ENCODE measurements around the gene DNAJC3.
A peak's percentile ranks its signal among the peaks of the same experiment; 100 is the strongest.
"Not testable (repeated sequence)": the region's sequence is repeated elsewhere in the genome, so short reads cannot be mapped to it uniquely, and the experiment has no call there.

The DNAJC3 gene, protein sequence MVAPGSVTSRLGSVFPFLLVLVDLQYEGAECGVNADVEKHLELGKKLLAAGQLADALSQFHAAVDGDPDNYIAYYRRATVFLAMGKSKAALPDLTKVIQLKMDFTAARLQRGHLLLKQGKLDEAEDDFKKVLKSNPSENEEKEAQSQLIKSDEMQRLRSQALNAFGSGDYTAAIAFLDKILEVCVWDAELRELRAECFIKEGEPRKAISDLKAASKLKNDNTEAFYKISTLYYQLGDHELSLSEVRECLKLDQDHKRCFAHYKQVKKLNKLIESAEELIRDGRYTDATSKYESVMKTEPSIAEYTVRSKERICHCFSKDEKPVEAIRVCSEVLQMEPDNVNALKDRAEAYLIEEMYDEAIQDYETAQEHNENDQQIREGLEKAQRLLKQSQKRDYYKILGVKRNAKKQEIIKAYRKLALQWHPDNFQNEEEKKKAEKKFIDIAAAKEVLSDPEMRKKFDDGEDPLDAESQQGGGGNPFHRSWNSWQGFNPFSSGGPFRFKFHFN

GRCh38 chr13:95676762-95677563 lies at the start of gene DNAJC3:
Gene DNAJC3 (plus strand): TSS chr13:95677139. CDS start chr13:95677256, 117 bp downstream.
- DNase-seq: peak; percentile 99

DNA sequence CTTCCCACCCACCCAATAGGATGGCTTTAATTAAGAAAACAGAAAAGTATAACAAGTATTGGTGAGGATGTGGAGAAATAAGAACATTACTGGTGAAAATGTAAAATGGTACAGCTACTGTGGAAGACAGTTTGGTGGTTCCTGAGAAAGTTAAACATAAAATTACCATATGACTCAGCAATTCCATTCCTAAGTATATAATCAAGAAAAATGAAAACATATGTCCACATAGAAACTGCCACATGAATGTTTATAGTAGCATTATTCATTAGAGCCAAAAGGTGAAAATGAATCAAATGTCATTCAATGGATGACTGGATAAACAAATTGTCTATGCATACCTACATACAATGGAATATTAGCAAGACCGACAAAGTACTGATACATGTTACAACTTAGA lies 49.3 kb upstream of the DNAJC3 start:
- no peak for DNase-seq

DNA sequence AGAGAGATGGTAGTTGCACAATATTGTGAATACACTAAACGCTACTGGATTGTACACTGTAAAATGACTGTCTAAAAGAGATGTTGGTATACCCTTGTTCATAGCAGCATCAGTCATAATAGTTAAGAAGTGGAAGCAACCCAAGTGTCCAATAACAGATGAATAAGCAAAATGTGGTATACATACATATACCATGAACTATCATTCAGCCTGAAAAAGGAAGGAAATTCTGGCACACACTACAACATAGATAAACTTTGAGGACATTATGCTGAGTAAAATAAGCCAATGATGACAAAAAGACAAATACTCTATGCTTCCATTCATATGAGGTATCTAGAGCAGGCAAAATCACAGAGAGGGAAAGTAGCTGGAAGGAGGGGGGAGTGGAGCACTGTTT lies 48.5 kb upstream of the DNAJC3 start:
- DNase-seq: no peak

DNA sequence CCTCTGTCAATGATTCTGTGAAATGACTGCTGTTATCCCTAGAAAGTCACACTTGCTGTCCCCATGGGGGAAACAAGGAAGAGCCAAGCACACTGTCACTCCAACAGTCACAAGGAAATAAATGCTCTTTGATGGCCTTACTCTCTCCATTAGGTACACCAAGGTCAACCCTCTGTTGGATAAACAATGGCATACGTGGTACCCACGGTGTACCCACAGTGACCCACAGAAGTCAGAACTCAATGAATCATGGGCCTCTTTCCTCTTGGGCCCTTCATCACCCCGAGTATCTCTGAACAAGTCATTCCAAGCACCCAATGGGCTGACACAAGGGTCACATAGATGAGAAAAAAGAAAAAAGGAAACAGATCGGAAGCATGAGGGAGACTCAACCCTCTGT lies 47.9 kb upstream of the DNAJC3 start:
- no peak for DNase-seq

DNA sequence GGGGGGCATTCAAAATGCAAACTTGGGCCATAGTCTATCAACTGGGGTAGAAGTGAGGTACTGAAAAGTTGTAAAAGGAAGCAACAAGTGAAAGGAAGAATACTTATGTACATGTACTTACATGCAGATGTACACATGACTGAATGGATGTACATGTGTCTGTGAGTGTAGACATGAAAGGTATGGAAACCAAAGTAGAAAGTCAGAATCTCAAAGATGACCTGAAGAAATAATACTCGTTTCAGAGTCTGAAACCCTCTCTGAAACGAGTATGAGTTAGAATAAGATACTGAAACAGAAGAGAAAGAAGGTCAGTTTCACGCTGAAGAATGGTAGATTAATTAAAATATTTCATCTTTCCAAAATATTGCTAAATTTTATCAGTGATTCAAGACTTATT lies 46.3 kb upstream of the DNAJC3 start:
- DNase-seq: no peak

GRCh38 chr13:95636853-95637252 lies 40.1 kb upstream of the DNAJC3 start:
- DNase-seq: no peak

DNA sequence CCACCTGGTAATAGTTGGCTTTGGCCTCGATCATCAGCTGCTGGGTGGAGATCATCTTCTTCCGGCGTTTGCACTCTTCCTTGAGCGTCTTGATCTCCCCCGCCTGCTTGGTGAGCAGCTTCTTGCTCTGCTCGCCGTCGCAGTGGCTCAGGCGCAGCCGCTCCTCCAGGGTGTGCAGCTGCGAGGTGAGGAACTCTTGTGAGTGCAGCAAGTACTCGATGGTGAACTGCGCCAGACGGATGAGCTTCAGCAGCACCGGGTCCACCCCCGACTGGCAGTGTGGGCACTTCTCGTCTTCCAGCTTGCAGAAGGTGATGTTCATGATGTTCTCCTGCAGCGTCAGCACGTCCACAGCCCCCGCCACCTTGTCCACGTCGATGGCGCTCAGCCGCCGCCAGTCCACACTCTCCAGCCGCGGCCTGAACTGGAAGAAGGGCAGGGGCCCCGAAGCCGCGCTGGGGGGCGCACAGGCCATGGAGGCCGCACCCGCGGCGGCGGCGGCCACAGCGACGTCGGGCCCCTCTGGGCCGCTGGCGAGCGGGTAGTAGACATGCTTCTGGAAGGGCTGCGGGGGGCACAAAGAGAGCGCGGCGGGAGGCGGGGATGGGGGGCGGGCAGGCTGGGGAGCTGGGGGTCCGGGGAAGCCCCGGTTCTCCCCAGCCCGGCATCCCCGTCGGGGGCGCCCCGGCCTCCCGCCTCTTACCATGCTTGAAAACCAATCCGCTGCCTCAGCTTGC lies 35.5 kb upstream of the DNAJC3 start:
- DNase-seq: no peak

- no peak for DNase-seq
Observed at GRCh38 chr13:95642028-95642621, 34.8 kb upstream of the DNAJC3 start.

- DNase-seq: no peak
Observed at GRCh38 chr13:95642999-95643398, 33.9 kb upstream of the DNAJC3 start.

GRCh38 chr13:95643571-95643935 lies 33.4 kb upstream of the DNAJC3 start:
- no peak for DNase-seq

- DNase-seq: no peak
Observed at GRCh38 chr13:95643936-95644598, 32.9 kb upstream of the DNAJC3 start.

GRCh38 chr13:95644601-95645052 lies 32.3 kb upstream of the DNAJC3 start, which contains the start of gene DZIP1:
Gene DZIP1 (minus strand): TSS chr13:95644706. CDS start chr13:95642029, 2,677 bp downstream.
- no peak for DNase-seq

DNA sequence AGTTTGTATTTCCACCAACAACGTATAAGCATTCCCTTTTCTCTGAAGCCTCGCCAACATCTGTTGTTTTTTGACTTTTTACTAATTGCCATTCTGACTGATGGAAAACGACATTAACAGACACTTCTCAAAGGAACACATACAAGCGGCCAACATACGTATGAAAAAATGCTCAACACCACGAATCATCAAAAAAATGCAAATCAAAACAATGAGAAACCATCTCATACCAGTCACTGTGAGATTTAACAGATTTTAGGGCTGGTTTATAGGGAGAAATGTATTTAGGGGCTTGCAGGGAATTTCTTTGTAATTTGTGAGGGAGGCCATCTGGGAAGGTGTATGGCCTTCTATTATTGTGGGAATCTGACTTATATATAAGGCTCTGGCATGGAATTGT lies 29.6 kb upstream of the DNAJC3 start:
- no peak for DNase-seq

DNA sequence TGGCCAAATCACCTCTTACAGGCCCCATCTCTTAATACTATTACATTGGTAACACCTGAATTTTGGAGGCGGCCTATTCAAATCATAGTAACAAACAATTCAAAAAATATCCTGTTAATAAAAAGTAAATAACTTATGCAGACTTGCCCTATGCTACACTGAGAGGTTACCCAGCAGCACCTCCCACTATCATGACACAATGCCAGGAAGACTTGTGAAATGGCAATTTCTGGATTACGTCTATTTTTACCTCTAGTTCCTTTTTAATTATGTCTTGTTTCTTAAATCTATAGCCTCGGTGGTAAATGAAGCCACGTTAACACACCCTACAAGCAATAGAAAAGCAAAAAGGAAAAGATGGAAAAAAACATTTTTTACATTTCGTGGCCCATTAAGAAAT lies 26.2 kb upstream of the DNAJC3 start:
- DNase-seq: no peak

DNA sequence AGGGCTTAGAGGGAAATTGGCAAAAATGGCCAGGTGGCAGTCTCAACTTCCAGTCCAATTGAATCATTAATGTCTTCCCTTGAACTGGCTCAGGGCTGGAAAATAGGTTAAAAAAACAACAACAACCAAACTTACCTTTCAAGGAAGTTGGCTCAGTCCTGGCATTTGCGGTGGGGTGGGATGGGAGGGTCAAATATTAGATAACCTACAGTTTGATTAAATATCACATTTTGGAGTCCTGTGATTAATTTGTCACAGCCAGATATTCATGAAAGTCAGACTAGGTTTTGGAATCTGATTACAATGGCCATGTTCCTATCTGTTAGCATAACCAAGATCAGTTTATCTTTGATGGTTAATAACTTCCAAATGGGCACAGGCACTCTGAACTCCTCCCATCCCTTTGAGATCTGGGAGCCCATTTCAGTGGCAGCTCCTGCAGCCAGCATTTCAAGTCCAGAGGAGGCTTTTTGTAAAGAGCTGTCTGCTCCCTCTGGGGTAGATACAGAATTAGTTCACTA lies 24.6 kb upstream of the DNAJC3 start:
- DNase-seq: no peak

GRCh38 chr13:95652821-95653220 lies 24.1 kb upstream of the DNAJC3 start:
- DNase-seq: no peak

GRCh38 chr13:95656386-95657015 lies 20.4 kb upstream of the DNAJC3 start:
- no peak for DNase-seq

GRCh38 chr13:95659500-95659899 lies 17.4 kb upstream of the DNAJC3 start:
- DNase-seq: no peak

- no peak for DNase-seq
Observed at GRCh38 chr13:95660981-95661581, 15.9 kb upstream of the DNAJC3 start.

DNA sequence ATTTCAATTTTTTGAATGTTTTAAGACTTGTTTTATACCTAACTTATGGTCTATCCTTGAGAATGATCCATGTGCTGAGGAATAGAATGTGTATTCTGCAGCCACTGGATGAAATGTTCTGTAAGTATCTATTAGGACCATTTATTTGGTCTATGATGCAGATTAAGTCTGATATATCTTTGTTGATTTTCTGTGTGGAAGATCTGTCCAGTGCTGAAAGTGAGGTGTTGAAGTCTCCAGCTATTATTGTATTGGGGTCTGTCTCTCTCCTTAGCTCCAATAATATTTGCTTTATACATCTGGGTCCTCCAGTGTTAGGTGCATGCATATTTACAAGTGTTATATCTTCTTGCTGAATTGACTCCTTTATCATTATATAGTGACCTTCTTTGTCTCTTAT lies 9.7 kb upstream of the DNAJC3 start:
- not testable (repeated sequence) for DNase-seq

- no peak for DNase-seq
Observed at GRCh38 chr13:95671597-95671996, 5.3 kb upstream of the DNAJC3 start.
